Activated naive CD4-positive, alpha-beta T cell (primary cell): ENCODE measurements around the gene C1orf56.
A peak's percentile ranks its signal among the peaks of the same experiment; 100 is the strongest.
"Not testable (repeated sequence)": the region's sequence is repeated elsewhere in the genome, so short reads cannot be mapped to it uniquely, and the experiment has no call there.

ENCODE experiments used
- DNase-seq, 4 experiments: peaks; one replicate each; lab custom pipeline; 2025; lab: John Stamatoyannopoulos, UW

Gene C1orf56

GRCh38 chr1:151062741-151063371 is 15.3 kb downstream of the C1orf56 start:
- no peak for DNase-seq

- no peak for DNase-seq
Observed at GRCh38 chr1:151065089-151065645, 17.6 kb downstream of the C1orf56 start.

GRCh38 chr1:151067185-151067584 is 19.6 kb downstream of the C1orf56 start:
- DNase-seq: no peak

GRCh38 chr1:151069103-151069486 is 21.5 kb downstream of the C1orf56 start:
- no peak for DNase-seq

GRCh38 chr1:151070474-151071276 is 23.1 kb downstream of the C1orf56 start, which contains the start of gene GABPB2:
TSS of gene GABPB2 (plus strand) at chr1:151070761. CDS start at chr1:151088190, 17,429 bp downstream.
- peak; percentile 65 to 77 (median 68) for DNase-seq

- no peak for DNase-seq
Observed at GRCh38 chr1:151072224-151072623, 24.7 kb downstream of the C1orf56 start.

GRCh38 chr1:151085953-151086559 is 38.5 kb downstream of the C1orf56 start:
- DNase-seq: no peak

GRCh38 chr1:151097426-151097825 is 49.9 kb downstream of the C1orf56 start:
- DNase-seq: not testable (repeated sequence)

GRCh38 chr1:151098126-151098525 is 50.6 kb downstream of the C1orf56 start:
- DNase-seq: no peak
